SK-N-MC (cell line): ENCODE data around the gene HSF2BP.
"Not testable (repeated sequence)": the region's sequence is repeated elsewhere in the genome, so short reads cannot be mapped to it uniquely, and the experiment has no call there.

Source experiments
- EZH2 ChIP-seq: fragments of 200-600 bp; sonication (generic); IDR thresholded peaks from one replicate; pipeline ENCODE4 v1.6.1; 2017; ENCODE audit warnings: antibody characterized with exemption
- FOXP2 ChIP-seq: optimal IDR thresholded peaks from 2 replicates; pipeline ENCODE3; 2011; ENCODE audit warnings: mild to moderate bottlenecking, moderate library complexity; ENCODE audit not compliant: insufficient read depth; ENCODE audit errors: extremely low read length, control extremely low read depth
- POLR2AphosphoS5 ChIP-seq: IDR thresholded peaks from 2 replicates; pipeline ENCODE4 v1.6.1; 2012; ENCODE audit warnings: mild to moderate bottlenecking, low read depth, low read length, borderline replicate concordance

GRCh38 chr21:43562451-43562850 is 96.8 kb downstream of the HSF2BP start:
- not testable (repeated sequence) for TF ChIP-seq FOXP2, EZH2, POLR2AphosphoS5
